Karpas-422 (cell line): ENCODE results near the gene CFAP92. TPM values are rescaled to one million over a fixed set of nuclear protein-coding genes. Genes with fewer than 3 reads are reported as not detected.

Source experiments
- DNase-seq: peaks from one replicate; pipeline ENCODE4 v3.0.0-alpha.2; 2015
- H2AFZ ChIP-seq: fragments of 200-600 bp; sonication (generic); 2 replicates; pipeline ENCODE4 v1.6.1; 2014; ENCODE audit warnings: antibody characterized with exemption, low read length, mixed read lengths
- H3K27ac ChIP-seq: fragments of 200-600 bp; sonication (generic); 2 replicates; pipeline ENCODE4 v1.5.1; 2014; ENCODE audit warnings: mild to moderate bottlenecking, low read length, moderate library complexity
- H3K27me3 ChIP-seq: fragments of 200-600 bp; sonication (generic); 2 replicates; pipeline ENCODE4 v1.6.1; 2014; ENCODE audit warnings: low read length, mixed read lengths
- H3K36me3 ChIP-seq: fragments of 200-600 bp; sonication (generic); 2 replicates; pipeline ENCODE4 v1.6.1; 2014; ENCODE audit warnings: low read length, mixed read lengths; ENCODE audit not compliant: insufficient read depth
- H3K4me1 ChIP-seq: fragments of 200-600 bp; sonication (generic); 2 replicates; pipeline ENCODE4 v1.6.1; 2014; ENCODE audit warnings: mild to moderate bottlenecking, low read length, mixed read lengths
- H3K4me2 ChIP-seq: fragments of 200-600 bp; sonication (generic); 2 replicates; pipeline ENCODE4 v1.6.1; 2014; ENCODE audit warnings: low read length, low read depth, mild to moderate bottlenecking; ENCODE audit not compliant: poor library complexity, severe bottlenecking
- H3K4me3 ChIP-seq: fragments of 200-600 bp; sonication (generic); 2 replicates; pipeline ENCODE4 v1.5.1; 2014; ENCODE audit warnings: mild to moderate bottlenecking, antibody characterized with exemption, low read length, mixed read lengths
- H3K79me2 ChIP-seq: fragments of 200-600 bp; sonication (generic); 2 replicates; pipeline ENCODE4 v1.6.1; 2014; ENCODE audit warnings: mild to moderate bottlenecking, low read length, mixed read lengths
- H3K9ac ChIP-seq: fragments of 200-600 bp; sonication (generic); 2 replicates; pipeline ENCODE4 v1.6.0; 2014; ENCODE audit warnings: low read length
- H3K9me2 ChIP-seq: fragments of 200-600 bp; sonication (generic), shearing (Covaris generic); replicated peaks from 2 replicates; pipeline ENCODE4 v1.6.0; 2014; ENCODE audit warnings: mild to moderate bottlenecking, low read length, moderate library complexity; ENCODE audit not compliant: insufficient read depth
- H3K9me3 ChIP-seq: fragments of 300-700, 200-600 bp; sonication (generic); 2 replicates; pipeline ENCODE4 v1.6.1; 2014; ENCODE audit warnings: low read length, mixed read lengths
- H4K20me1 ChIP-seq: fragments of 200-600 bp; sonication (generic); 2 replicates; pipeline ENCODE4 v1.6.1; 2014; ENCODE audit warnings: mild to moderate bottlenecking, antibody characterized with exemption, low read length, low read depth; ENCODE audit not compliant: insufficient read depth
- total RNA-seq: library from RNA; depleted of rRNA; stranded (reverse); fragments of >200 nt; shearing (Covaris generic); gene quantifications from 2 replicates; pipeline ENCODE4 v1.2.3, GENCODE V29; 2014; ENCODE audit warnings: low replicate concordance; rRNA removed

CFAP92 gene, protein sequence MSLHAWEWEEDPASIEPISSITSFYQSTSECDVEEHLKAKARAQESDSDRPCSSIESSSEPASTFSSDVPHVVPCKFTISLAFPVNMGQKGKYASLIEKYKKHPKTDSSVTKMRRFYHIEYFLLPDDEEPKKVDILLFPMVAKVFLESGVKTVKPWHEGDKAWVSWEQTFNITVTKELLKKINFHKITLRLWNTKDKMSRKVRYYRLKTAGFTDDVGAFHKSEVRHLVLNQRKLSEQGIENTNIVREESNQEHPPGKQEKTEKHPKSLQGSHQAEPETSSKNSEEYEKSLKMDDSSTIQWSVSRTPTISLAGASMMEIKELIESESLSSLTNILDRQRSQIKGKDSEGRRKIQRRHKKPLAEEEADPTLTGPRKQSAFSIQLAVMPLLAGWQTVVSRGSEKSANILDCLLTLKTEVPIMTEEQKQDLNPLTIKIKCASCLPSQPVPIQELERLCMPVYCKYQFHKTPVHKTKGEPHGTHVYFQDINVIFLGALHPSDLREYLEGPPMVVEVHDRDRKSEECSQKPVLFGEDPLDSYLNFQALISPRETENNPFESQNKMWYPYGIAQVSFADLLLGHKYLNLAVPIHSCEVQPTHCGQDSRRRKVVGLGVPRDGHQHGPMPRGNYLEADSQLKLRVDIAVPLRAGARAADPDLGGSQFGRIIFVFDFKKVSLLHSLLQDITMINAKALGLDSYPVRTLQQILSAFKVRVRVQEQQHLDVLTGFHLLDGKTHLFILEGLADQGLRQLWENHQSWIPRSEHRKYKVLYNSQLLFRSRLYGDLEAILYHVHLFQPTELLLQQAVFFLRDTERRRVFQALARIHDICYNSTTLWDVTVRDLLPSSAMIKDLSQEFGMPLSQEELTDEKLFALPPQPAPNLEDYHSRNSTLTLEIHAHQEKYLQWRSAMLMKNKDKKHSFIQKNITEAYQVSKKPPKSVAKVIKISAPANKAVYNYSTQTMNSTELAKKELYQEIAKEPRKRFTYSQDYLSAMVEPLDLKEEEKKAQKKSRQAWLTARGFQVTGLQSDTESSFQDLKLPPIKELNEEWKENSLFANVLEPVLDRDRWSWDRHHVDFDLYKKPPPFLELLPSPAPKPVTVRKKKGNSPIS
- total RNA-seq: not detected in 2 replicates

DNA sequence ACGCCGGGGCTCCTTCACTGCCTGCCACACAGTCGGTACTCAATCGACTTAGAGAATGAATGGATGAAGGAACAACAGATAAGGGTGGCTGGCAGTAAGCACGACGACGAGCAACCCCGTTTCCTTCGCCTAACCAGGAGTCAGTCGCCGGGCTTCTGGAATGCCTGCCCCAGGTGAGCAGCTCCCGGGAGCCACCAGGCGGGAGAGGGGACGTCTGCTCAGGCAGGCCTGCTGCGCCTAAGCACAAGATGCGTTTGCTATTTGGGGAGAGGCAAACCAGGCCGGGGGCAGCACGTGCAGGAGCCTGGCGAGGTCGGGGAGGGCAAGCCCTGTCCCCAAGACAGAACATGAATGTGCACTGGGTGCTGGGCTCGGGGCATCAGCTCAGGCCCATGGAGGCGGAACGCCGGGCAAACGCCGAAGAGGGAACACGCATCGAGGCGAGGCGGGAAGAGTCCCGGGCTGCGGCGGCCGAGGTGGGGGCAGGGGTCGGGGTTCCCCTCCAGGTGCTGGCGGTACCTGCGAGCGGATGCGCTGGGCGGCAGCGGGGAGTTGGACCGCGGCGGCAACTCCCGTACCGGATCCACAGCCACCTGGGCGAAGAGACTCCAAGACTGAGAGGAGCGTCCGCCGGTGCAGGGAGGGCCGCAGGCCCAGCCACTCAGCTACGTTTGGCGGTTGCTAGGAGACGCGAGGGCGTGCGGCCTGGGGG lies at the start of gene CFAP92:
Gene CFAP92, minus strand, starts transcription at position 616 of the 712 bp plus-strand sequence. CDS start 772 bp downstream, outside the sequence.
- H3K36me3 ChIP-seq: no peaks in the 10 kb centered on the region
- peak; percentile 88 for DNase-seq
- H3K4me2 ChIP-seq: peak within 1 kb of the TSS; percentile 53
- no peaks in the 10 kb centered on the region for H3K9me2 ChIP-seq
- no peaks in the 10 kb centered on the region for H3K79me2 ChIP-seq
- H4K20me1 ChIP-seq: no peaks in the 10 kb centered on the region
- no peaks in the 10 kb centered on the region; the same call in 1 of the 2 replicates for H3K27me3 ChIP-seq
- peaks cover 8% of the 10 kb centered on the region for H3K4me1 ChIP-seq
- peak within 1 kb of the TSS; percentile 24; the same call in 1 of the 2 replicates for H3K9ac ChIP-seq
- peak within 1 kb of the TSS; percentile 53; the same call in 1 of the 2 replicates for H3K4me3 ChIP-seq
- no peaks in the 10 kb centered on the region for H3K9me3 ChIP-seq
- no peak within 1 kb of the TSS for H2AFZ ChIP-seq
- H3K27ac ChIP-seq: no peak within 1 kb of the TSS

DNA sequence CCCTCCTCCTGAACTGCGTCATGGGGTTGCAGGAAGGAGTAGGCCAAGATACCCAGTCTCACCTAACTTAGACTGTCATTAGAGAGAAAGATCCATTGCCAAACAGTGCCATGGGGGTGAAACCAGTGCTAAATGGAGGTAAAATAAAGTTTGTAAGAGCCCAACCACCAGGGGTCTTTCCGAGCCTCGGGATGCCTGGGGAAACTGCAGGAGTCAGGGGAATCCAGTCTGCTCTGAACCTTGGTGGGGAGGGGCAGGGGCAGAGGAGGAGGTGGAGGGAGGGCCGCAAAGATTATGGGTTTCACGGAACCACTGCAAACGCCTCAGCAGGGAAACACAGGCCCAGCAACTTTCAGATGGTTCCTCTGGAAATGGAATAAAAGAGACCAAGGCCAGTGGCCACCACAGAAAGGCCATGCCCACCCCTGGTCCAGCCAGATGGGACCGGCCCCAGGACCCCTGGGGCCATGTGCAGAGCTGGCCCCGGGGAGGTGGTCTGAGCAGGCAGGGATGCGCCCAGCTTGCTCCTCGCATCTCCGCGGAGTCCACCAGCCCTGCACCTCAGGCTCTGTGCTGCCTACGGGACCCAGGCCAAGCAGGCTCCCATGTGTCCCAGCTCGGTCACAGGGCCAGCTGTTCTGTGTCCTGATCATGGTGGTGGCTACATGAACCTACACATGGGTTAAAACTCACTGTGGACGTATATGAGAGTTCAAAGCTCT lies 46.9 kb upstream of the CFAP92 start:
- Histone ChIP-seq H4K20me1 (no peaks in the 10 kb centered on the region), H2AFZ (no peak overlapping the region), H3K4me2 (no peak overlapping the region)

DNA sequence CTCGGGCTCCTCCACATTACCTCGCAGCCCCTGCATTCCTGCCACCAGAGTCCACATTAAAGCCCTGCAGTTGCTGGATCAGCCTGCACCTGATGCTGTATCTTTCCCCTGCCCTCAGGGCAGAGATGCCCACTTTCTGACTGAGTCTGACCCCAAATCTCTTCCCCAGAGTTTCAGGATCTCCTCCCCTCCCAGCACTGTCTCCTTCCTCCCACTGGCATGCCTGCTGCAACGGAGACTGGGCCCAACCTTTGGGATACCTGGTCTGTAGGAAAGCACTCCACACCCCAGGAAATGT lies 46.1 kb upstream of the CFAP92 start:
- no peaks in the 10 kb centered on the region for H3K27me3 ChIP-seq
- H3K4me2 ChIP-seq: no peak overlapping the region
- H4K20me1 ChIP-seq: no peaks in the 10 kb centered on the region
- H3K9me3 ChIP-seq: no peaks in the 10 kb centered on the region
- H3K79me2 ChIP-seq: no peaks in the 10 kb centered on the region
- H3K36me3 ChIP-seq: no peaks in the 10 kb centered on the region
- no peak overlapping the region for H3K27ac ChIP-seq
- no peak overlapping the region for H3K9ac ChIP-seq
- H3K4me1 ChIP-seq: no peaks in the 10 kb centered on the region
- no peak overlapping the region for H3K4me3 ChIP-seq
- no peaks in the 10 kb centered on the region for H3K9me2 ChIP-seq
- no peak overlapping the region for H2AFZ ChIP-seq
- no peak for DNase-seq

More for the DNA sequence above, 46.9 kb upstream of the CFAP92 start:
- no peaks in the 10 kb centered on the region for H3K4me1 ChIP-seq
- H3K27me3 ChIP-seq: no peaks in the 10 kb centered on the region
- no peaks in the 10 kb centered on the region for H3K9me3 ChIP-seq
- no peak overlapping the region for H3K9ac ChIP-seq
- H3K79me2 ChIP-seq: no peaks in the 10 kb centered on the region
- DNase-seq: no peak
- no peaks in the 10 kb centered on the region for H3K36me3 ChIP-seq
- no peaks in the 10 kb centered on the region for H3K9me2 ChIP-seq
- H3K4me3 ChIP-seq: no peak overlapping the region
- no peak overlapping the region for H3K27ac ChIP-seq

DNA sequence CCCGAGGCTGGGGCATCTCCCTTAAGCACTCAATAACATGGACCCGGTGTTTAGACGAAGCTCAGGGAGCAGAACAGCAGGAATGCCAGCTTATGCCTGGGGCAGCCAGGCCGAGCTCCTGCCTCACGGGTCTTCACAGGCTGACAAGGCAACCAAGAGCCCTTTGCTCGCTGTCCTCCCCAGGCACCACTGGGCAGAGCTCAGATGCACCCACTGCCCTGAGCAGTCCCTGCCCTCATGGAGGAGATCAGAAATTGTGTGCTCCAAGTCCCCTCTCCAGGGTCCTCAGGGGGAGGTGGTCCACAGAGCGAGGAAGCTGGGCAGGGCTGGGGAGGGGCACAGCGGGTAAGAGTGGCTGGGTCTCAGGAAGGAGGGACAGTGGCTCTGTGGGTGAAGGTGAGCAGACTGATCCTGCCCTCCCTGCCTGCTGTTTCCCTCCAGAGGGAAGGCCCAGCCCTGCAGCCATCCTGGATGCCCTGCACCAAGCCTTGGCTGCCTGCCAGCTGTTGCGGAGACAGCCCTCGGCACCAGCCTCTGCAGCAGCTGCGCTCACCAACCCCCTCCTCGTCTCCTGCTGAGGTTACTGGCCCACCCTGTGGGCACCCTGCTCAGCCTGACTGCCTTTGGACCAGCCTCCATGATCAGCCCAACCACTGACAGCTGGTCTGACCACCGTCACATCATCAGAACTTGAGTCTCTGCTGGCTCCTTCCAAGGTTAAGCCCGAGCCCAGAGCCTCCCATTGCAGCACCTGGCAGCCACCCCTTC lies 45.6 kb upstream of the CFAP92 start:
- no peaks in the 10 kb centered on the region for H3K36me3 ChIP-seq
- H3K9me3 ChIP-seq: no peaks in the 10 kb centered on the region
- H3K4me3 ChIP-seq: no peak overlapping the region
- H4K20me1 ChIP-seq: no peaks in the 10 kb centered on the region
- no peak overlapping the region for H3K4me2 ChIP-seq
- DNase-seq: no peak
- H3K4me1 ChIP-seq: no peaks in the 10 kb centered on the region
- H3K9me2 ChIP-seq: no peaks in the 10 kb centered on the region
- no peaks in the 10 kb centered on the region for H3K79me2 ChIP-seq
- H2AFZ ChIP-seq: no peak overlapping the region
- H3K9ac ChIP-seq: no peak overlapping the region
- no peaks in the 10 kb centered on the region for H3K27me3 ChIP-seq
- H3K27ac ChIP-seq: no peak overlapping the region

DNA sequence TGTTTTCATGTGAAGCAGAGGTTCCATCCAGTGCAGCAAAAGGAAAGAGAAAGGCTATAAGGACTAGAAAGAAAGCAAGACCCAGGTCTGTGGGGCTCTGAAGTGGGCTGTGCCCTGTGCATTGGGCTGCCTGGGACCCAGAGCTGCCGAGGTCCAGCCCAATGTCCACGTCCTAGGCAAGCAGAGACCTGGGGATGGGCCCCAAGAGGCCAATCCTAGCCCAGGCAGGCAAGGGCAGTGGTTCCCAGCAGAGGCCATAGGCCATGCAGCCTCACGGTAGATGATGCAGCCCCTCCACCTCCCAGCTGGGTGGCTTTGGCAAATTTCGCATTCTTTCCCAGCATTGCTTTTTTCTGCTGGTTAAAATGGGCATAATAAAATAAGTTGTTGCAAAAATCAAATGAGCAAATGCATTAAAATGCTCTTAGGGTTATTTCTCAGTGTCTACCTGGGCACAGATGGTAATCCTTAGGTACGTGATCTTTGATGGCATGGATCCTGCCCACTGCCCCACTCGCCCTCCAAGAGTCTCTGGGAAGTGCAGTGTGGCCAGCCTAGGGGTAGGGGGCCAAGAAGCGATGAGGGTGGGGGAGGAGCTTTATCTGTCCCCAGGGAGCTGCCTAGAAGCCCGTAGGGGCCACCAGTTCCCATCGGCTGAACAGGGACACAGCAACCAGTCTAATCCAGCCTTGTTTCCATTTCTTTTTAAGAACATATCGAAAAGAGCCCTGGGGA lies 44.4 kb upstream of the CFAP92 start:
- Histone ChIP-seq H4K20me1 (no peaks in the 10 kb centered on the region), H3K36me3 (no peaks in the 10 kb centered on the region), H2AFZ (no peak overlapping the region)

DNA sequence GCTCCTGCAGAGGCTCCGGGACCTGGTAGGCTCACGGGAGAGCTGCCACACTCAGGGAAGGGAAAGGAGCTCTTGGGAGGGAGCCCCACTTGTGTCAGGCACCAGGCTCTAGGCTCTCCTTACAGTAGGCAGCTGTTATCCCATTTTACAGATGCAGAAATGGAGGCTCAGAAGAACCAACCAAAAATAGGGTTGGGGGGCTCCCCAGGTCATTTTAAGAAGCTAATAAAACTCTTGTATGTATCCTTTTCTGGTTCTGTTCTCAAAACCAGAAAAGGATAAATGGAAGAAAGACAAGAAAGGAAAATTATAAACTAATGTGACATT lies 43.2 kb upstream of the CFAP92 start:
- Histone ChIP-seq H3K36me3 (no peaks in the 10 kb centered on the region), H3K9ac (no peak overlapping the region), H3K9me2 (no peaks in the 10 kb centered on the region), H4K20me1 (no peaks in the 10 kb centered on the region), H3K27ac (no peak overlapping the region), H3K79me2 (no peaks in the 10 kb centered on the region), H3K4me2 (no peak overlapping the region), H3K27me3 (no peaks in the 10 kb centered on the region), H2AFZ (no peak overlapping the region), H3K4me3 (no peak overlapping the region), H3K9me3 (no peaks in the 10 kb centered on the region), H3K4me1 (no peaks in the 10 kb centered on the region)
- DNase-seq: no peak

More for the DNA sequence above, 44.4 kb upstream of the CFAP92 start:
- Histone ChIP-seq H3K27ac (no peak overlapping the region), H3K4me3 (no peak overlapping the region), H3K9me3 (no peaks in the 10 kb centered on the region), H3K9me2 (no peaks in the 10 kb centered on the region), H3K9ac (no peak overlapping the region), H3K79me2 (no peaks in the 10 kb centered on the region), H3K4me1 (no peaks in the 10 kb centered on the region), H3K4me2 (no peak overlapping the region), H3K27me3 (no peaks in the 10 kb centered on the region)
- no peak for DNase-seq
